ENCODE measurements around the gene FAAP100.

- no peak for TF ChIP-seq CTCF (IDR thresholded peaks at IDR 0.05)
- no peak for TF ChIP-seq POLR2A (IDR thresholded peaks at IDR 0.05)
Measured at GRCh38 chr17:81517009-81517338, 35.2 kb downstream of the FAAP100 start.

Measured in body of pancreas (tissue), 4 donors.